Activated CD4-positive, alpha-beta T cell treated with anti-CD3 and anti-CD28 coated beads for 24 hours (primary cell): ENCODE results near the gene NR4A3.
"Not testable (repeated sequence)": the region's sequence is repeated elsewhere in the genome, so short reads cannot be mapped to it uniquely, and the experiment has no call there.

ENCODE experiments used
- DNase-seq, 2 donors: peaks; one replicate each; pipeline ENCODE4 v3.0.0-alpha.2; 2020; ENCODE audit warnings: low read depth in 2 of 2

The NR4A3 gene

GRCh38 chr9:99833735-99834134, 12.1 kb downstream of the NR4A3 start:
- DNase-seq: no peak

GRCh38 chr9:99834474-99834873, 12.8 kb downstream of the NR4A3 start:
- no peak for DNase-seq

GRCh38 chr9:99835142-99835541, 13.5 kb downstream of the NR4A3 start:
- DNase-seq: no peak

- DNase-seq: no peak
Observed at GRCh38 chr9:99835581-99835980, 13.9 kb downstream of the NR4A3 start.

GRCh38 chr9:99840072-99840471, 18.4 kb downstream of the NR4A3 start:
- DNase-seq: no peak

GRCh38 chr9:99845063-99845462, 23.4 kb downstream of the NR4A3 start:
- DNase-seq: no peak

GRCh38 chr9:99848447-99848846, 26.8 kb downstream of the NR4A3 start:
- DNase-seq: no peak

- no peak for DNase-seq
Observed at GRCh38 chr9:99850736-99851499, 29.2 kb downstream of the NR4A3 start.

- no peak for DNase-seq
Observed at GRCh38 chr9:99851500-99851822, 29.8 kb downstream of the NR4A3 start.

GRCh38 chr9:99852617-99853016, 30.9 kb downstream of the NR4A3 start:
- DNase-seq: no peak

GRCh38 chr9:99855467-99856176, 33.9 kb downstream of the NR4A3 start:
- DNase-seq: no peak

GRCh38 chr9:99857576-99857975, 35.9 kb downstream of the NR4A3 start:
- DNase-seq: not testable (repeated sequence)

- DNase-seq: no peak
Observed at GRCh38 chr9:99858087-99858486, 36.4 kb downstream of the NR4A3 start.

GRCh38 chr9:99859243-99859980, 37.7 kb downstream of the NR4A3 start:
- no peak for DNase-seq

GRCh38 chr9:99860266-99860665, 38.6 kb downstream of the NR4A3 start:
- DNase-seq: no peak

- no peak for DNase-seq
Observed at GRCh38 chr9:99863955-99864354, 42.3 kb downstream of the NR4A3 start.

- DNase-seq: no peak
Observed at GRCh38 chr9:99866398-99866797, 44.7 kb downstream of the NR4A3 start.

GRCh38 chr9:99867536-99867935, 45.9 kb downstream of the NR4A3 start:
- DNase-seq: no peak

- no peak for DNase-seq
Observed at GRCh38 chr9:99867968-99868367, 46.3 kb downstream of the NR4A3 start.

GRCh38 chr9:99868845-99869244, 47.2 kb downstream of the NR4A3 start:
- no peak for DNase-seq

- no peak for DNase-seq
Observed at GRCh38 chr9:99870126-99870525, 48.4 kb downstream of the NR4A3 start.

GRCh38 chr9:99873531-99873930, 51.8 kb downstream of the NR4A3 start:
- DNase-seq: no peak
